Loucy (cell line): ENCODE measurements around the gene ERCC1.

Experiments used
- H2AFZ ChIP-seq: fragments of 200-600 bp; sonication (generic); 2 replicates; pipeline ENCODE4 v1.6.0; 2016; ENCODE audit warnings: antibody characterized with exemption, mild to moderate bottlenecking, low read length, moderate library complexity
- H3F3A ChIP-seq: fragments of 200-600 bp; 2 replicates; pipeline ENCODE4 v1.6.0; 2016; ENCODE audit warnings: antibody characterized with exemption, low read depth, mild to moderate bottlenecking
- H3K27me3 ChIP-seq: fragments of 200-600 bp; sonication (generic); 2 replicates; pipeline ENCODE4 v1.6.1; 2014; ENCODE audit warnings: low read length, mild to moderate bottlenecking; ENCODE audit not compliant: insufficient read depth, poor library complexity, severe bottlenecking
- H3K36me3 ChIP-seq: fragments of 200-600 bp; sonication (generic); 2 replicates; pipeline ENCODE4 v1.6.1; 2016; ENCODE audit warnings: low read length; ENCODE audit not compliant: insufficient read depth
- H3K4me1 ChIP-seq: fragments of 200-600 bp; sonication (generic); 2 replicates; pipeline ENCODE4 v1.5.1; 2014; ENCODE audit warnings: low read length, mild to moderate bottlenecking; ENCODE audit not compliant: insufficient read depth, poor library complexity, severe bottlenecking
- H3K4me2 ChIP-seq: fragments of 200-600 bp; sonication (generic); 2 replicates; pipeline ENCODE4 v1.6.0; 2014; ENCODE audit warnings: antibody characterized with exemption, low read length, low read depth, mild to moderate bottlenecking; ENCODE audit not compliant: poor library complexity, severe bottlenecking
- H3K4me3 ChIP-seq: fragments of 200-600 bp; sonication (generic); 2 replicates; pipeline ENCODE4 v1.5.1; 2014; ENCODE audit warnings: low read length, mild to moderate bottlenecking, mixed read lengths; ENCODE audit not compliant: poor library complexity, severe bottlenecking
- H3K79me2 ChIP-seq: fragments of 200-600 bp; sonication (generic); 2 replicates; pipeline ENCODE4 v1.6.1; 2014; ENCODE audit warnings: low read length; ENCODE audit not compliant: insufficient read depth
- H3K9ac ChIP-seq: fragments of 200-600 bp; sonication (generic); 2 replicates; pipeline ENCODE4 v1.6.0; 2014; ENCODE audit warnings: mild to moderate bottlenecking, low read depth, low read length, moderate library complexity; ENCODE audit not compliant: poor library complexity, severe bottlenecking
- H3K9me2 ChIP-seq: fragments of 200-600 bp; sonication (generic); replicated peaks from 2 replicates; pipeline ENCODE4 v1.6.1; 2016; ENCODE audit warnings: low read depth, low read length, mixed read lengths
- H3K9me3 ChIP-seq: fragments of 200-600 bp; sonication (generic); 2 replicates; pipeline ENCODE4 v1.6.1; 2014; ENCODE audit warnings: mild to moderate bottlenecking, antibody characterized with exemption, low read length, low read depth; ENCODE audit not compliant: insufficient read depth
- H4K20me1 ChIP-seq: fragments of 200-600 bp; sonication (generic); 2 replicates; pipeline ENCODE4 v1.6.0; 2014; ENCODE audit warnings: antibody characterized with exemption, low read length, mild to moderate bottlenecking; ENCODE audit not compliant: insufficient read depth, poor library complexity, severe bottlenecking
- EZH2phosphoT487 ChIP-seq: fragments of 200-600 bp; IDR thresholded peaks from 2 replicates; pipeline ENCODE4 v1.6.1; 2018; ENCODE audit warnings: antibody characterized with exemption, mild to moderate bottlenecking, moderate library complexity, borderline replicate concordance
- TF ChIP-seq, protein P1 (sequence below): fragments of 200-600 bp; sonication (generic); conservative IDR thresholded peaks from 2 replicates; pipeline ENCODE4 v1.5.1; 2014; ENCODE audit warnings: mild to moderate bottlenecking, antibody characterized with exemption, low read length

ERCC1 gene

DNA sequence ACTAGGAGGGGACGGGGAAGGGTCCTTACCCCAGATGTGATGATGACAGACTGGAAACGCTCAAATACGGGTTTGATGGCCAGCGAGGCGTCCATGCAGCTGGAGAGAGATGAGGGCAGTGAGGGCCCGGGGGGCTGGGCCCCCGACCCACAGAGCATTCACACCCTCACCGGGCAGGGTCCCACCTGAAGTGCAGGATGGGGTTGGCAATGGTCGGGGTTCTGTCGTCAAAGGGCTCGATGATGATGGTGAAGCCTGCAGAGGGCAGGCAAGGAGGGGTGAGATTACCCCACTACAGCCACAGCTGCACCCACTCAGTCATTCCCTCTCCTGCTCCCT, 66.3 kb downstream of the ERCC1 start:
- H3K9me2 ChIP-seq, result no peaks in the 10 kb centered on the region
- H3K9ac ChIP-seq, result no peak overlapping the region
- no peaks in the 10 kb centered on the region for H4K20me1 ChIP-seq
- no peaks in the 10 kb centered on the region for H3K79me2 ChIP-seq
- no peaks in the 10 kb centered on the region for H3K27me3 ChIP-seq
- H3K4me2 ChIP-seq, result no peak overlapping the region
- H3K4me3 ChIP-seq, result no peak overlapping the region
- H3F3A ChIP-seq, result no peaks in the 10 kb centered on the region
- H3K9me3 ChIP-seq, result no peaks in the 10 kb centered on the region
- no peaks in the 10 kb centered on the region for H3K4me1 ChIP-seq
- peaks cover 11% of the 10 kb centered on the region; the same call in 1 of the 2 replicates for H3K36me3 ChIP-seq
- no peak overlapping the region for H2AFZ ChIP-seq
- TF ChIP-seq EZH2phosphoT487, result no peak
- TF ChIP-seq, protein P1, sequence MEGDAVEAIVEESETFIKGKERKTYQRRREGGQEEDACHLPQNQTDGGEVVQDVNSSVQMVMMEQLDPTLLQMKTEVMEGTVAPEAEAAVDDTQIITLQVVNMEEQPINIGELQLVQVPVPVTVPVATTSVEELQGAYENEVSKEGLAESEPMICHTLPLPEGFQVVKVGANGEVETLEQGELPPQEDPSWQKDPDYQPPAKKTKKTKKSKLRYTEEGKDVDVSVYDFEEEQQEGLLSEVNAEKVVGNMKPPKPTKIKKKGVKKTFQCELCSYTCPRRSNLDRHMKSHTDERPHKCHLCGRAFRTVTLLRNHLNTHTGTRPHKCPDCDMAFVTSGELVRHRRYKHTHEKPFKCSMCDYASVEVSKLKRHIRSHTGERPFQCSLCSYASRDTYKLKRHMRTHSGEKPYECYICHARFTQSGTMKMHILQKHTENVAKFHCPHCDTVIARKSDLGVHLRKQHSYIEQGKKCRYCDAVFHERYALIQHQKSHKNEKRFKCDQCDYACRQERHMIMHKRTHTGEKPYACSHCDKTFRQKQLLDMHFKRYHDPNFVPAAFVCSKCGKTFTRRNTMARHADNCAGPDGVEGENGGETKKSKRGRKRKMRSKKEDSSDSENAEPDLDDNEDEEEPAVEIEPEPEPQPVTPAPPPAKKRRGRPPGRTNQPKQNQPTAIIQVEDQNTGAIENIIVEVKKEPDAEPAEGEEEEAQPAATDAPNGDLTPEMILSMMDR, result no peak
